ENCODE data around the gene CCNK. TPM values are rescaled to one million over a fixed set of nuclear protein-coding genes. Genes with fewer than 3 reads are reported as not detected.
A peak's percentile ranks its signal among the peaks of the same experiment; 100 is the strongest.

CCNK gene
- total RNA-seq, 1 experiment from 2014 or later: 80.1 TPM

DNA sequence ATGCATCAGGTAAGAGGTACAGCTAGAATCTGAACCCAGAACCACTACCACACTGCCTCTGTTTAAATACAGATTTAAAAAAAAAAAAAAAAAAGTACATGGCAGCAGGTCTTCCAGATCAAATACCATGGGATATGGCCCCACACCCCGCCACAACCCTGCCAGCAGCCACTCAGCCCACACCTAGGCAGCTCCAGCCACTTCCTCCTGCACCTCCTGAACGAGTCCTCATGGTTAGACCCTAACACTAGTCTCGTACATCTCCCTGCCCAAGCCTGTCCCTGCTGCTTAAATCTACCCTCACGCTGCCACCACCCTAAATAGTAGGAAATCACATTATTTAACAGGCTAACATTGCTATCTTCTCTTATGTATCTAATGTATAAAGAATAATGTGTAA lies 13.1 kb upstream of the CCNK start:
- Mint-ChIP-seq H3K36me3 (ENCODE audit: insufficient read depth in 1 of 3, low read depth in 3 of 3) (peaks cover 4 to 14% (median 13%) of the 10 kb centered on the region in 3 experiments; a peak in 4 of 7 replicates), H3K27ac (0 out of 7 replicates have a peak overlapping the region, but pooled peaks of 2 of the 3 experiments have one; percentile 13 to 57), H3K4me3 (no peak overlapping the region), H3K27me3 (ENCODE audit: low read depth) (no peaks in the 10 kb centered on the region), H3K9me3 (no peaks in the 10 kb centered on the region), H3K4me1 (peaks cover 36 to 38% of the 10 kb centered on the region in 2 experiments)
- no peaks in the 10 kb centered on the region for H4K20me1 ChIP-seq (ENCODE audit: control insufficient read depth, insufficient read depth, insufficient read length)
- H2BK20ac ChIP-seq (ENCODE audit: low read depth, low read length, poor library complexity, severe bottlenecking): no peak overlapping the region
- H3K9ac ChIP-seq (ENCODE audit: extremely low read depth, insufficient read length, low read length): no peak overlapping the region
- no peak overlapping the region for H3K18ac ChIP-seq (ENCODE audit: insufficient read length, low read depth, low read length)
- no peak overlapping the region for H3K23ac ChIP-seq (ENCODE audit: insufficient read length, low read depth, low read length)
- no peak overlapping the region for H3K4me2 ChIP-seq (ENCODE audit: insufficient read depth, insufficient read length, low read length)
- no peak overlapping the region for H3K27ac ChIP-seq (ENCODE audit: insufficient read length, low read depth, low read length)
- H3K4ac ChIP-seq (ENCODE audit: low read depth, low read length): no peak overlapping the region
- no peak overlapping the region for H3T11ph ChIP-seq (ENCODE audit: low read length)
- no peaks in the 10 kb centered on the region for H3K9me3 ChIP-seq (ENCODE audit: control insufficient read depth, low read depth, low read length)
- no peak overlapping the region for H4K8ac ChIP-seq (replicated peaks; ENCODE audit: insufficient read length, low read depth, low read length)
- no peaks in the 10 kb centered on the region for H3K4me1 ChIP-seq (ENCODE audit: insufficient read depth, low read length)
- no peak overlapping the region for H3K14ac ChIP-seq (ENCODE audit: insufficient read depth, low read length)
- no peak for DNase-seq
- no peaks in the 10 kb centered on the region for H3K27me3 ChIP-seq (ENCODE audit: insufficient read depth, low read length)
- peaks cover 13% of the 10 kb centered on the region for H3K79me1 ChIP-seq (ENCODE audit: insufficient read depth, low read depth, low read length, poor library complexity, severe bottlenecking)
- no peak overlapping the region for H3K56ac ChIP-seq (ENCODE audit: insufficient read length, low read depth, low read length)
- no peak overlapping the region for H4K5ac ChIP-seq (ENCODE audit: insufficient read length, low read depth, low read length)
- no peak overlapping the region for H2AFZ ChIP-seq (ENCODE audit: low read length)
- H3K23me2 ChIP-seq (ENCODE audit: insufficient read length, low read depth, low read length, poor library complexity, severe bottlenecking): no peaks in the 10 kb centered on the region
- WGBS (ENCODE audit: extremely low coverage, insufficient read length, low lambda C conversion rate): no CpG with 5 or more reads among the region's 4 CpGs
- peaks cover 35% of the 10 kb centered on the region; the same call in 1 of the 2 replicates for H3K79me2 ChIP-seq (ENCODE audit: insufficient read depth, low read length)
- H2AK5ac ChIP-seq (ENCODE audit: insufficient read length, low read length): no peak overlapping the region
- no peak overlapping the region for H2BK15ac ChIP-seq (ENCODE audit: low read depth, low read length)
- H4K91ac ChIP-seq (ENCODE audit: insufficient read length, low read depth, low read length): no peak overlapping the region
- no peak overlapping the region for H2BK120ac ChIP-seq (ENCODE audit: low read depth, low read length, poor library complexity, severe bottlenecking)
- H2BK12ac ChIP-seq (ENCODE audit: insufficient read length, low read depth, low read length): no peak overlapping the region
- H2BK5ac ChIP-seq (ENCODE audit: insufficient read length, low read length): no peak overlapping the region
- TF ChIP-seq, protein P1, sequence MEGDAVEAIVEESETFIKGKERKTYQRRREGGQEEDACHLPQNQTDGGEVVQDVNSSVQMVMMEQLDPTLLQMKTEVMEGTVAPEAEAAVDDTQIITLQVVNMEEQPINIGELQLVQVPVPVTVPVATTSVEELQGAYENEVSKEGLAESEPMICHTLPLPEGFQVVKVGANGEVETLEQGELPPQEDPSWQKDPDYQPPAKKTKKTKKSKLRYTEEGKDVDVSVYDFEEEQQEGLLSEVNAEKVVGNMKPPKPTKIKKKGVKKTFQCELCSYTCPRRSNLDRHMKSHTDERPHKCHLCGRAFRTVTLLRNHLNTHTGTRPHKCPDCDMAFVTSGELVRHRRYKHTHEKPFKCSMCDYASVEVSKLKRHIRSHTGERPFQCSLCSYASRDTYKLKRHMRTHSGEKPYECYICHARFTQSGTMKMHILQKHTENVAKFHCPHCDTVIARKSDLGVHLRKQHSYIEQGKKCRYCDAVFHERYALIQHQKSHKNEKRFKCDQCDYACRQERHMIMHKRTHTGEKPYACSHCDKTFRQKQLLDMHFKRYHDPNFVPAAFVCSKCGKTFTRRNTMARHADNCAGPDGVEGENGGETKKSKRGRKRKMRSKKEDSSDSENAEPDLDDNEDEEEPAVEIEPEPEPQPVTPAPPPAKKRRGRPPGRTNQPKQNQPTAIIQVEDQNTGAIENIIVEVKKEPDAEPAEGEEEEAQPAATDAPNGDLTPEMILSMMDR (conservative IDR thresholded peaks at IDR 0.05): no peak
